ENCODE measurements around the gene ADAMTS9. TPM values are rescaled to one million over a fixed set of nuclear protein-coding genes. Genes with fewer than 3 reads are reported as not detected.

ADAMTS9 gene
- polyA plus RNA-seq, 2 of the 4 experiments (the other 2 are of a cell fraction): 0.34 to 1.1 TPM

DNA sequence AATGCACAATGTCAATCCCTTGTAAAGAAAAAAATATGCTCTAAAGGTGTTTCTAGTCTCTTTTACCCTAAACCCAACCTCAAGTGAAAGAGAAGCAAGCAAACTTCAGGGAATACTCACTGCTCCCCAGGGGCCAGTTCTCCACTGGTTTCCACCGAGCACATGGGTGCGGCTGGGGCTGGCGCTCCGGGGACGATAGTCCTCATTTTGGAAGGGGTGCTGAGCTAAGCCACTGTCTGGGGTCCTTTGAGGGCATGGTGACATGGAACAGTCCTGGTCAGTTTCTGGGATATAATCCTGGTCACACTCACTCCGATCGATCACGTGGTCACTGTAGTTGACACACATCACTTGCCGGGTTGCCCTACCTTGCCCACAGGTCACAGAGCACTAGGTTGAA, 86.0 kb downstream of the ADAMTS9 start (continued):
- no peak for TF ChIP-seq PHF8 (IDR thresholded peaks at IDR 0.05; ENCODE audit: borderline replicate concordance, low read depth)

DNA sequence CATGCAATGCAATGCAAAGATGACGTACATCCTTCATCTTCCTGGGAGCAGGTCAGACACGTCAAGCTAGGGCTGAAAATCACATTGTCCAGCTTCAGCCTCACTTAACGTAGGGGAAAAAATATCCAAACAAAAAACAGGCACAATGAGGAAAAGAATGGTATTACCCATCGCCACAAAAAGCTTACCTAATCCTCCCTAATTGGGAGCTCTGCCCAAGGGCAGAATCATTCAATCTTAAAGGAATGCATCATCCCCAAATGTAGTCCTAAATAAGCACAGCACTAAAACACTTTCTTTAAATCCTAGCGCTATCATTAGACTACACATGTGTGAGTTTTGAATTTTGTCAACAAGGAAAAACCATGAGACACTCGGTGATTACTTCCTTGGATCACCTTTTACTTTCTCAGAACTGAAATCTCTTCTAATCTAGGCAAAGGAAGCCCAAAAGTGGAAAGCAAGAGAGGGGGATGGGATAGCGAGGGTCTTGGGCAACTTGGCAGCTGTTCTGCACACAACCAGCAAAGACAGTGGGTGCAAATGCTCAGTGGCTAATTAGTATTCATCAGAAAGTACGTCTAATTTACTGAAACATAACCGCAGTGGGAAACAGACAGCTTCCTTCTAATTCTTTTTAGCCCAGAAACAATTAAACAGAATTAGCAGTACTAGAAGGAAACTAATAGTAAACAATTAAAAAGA, 87.4 kb downstream of the ADAMTS9 start:
- no peak overlapping the region for H3K4me3 ChIP-seq
- POLR2A ChIA-PET: no interaction called here
- no peak overlapping the region for H3K4me2 ChIP-seq
- ATAC-seq (no peak), DNase-seq (ENCODE audit: low read depth in 1 of 2, low spot score in 1 of 2) (no peak), FAIRE-seq (no peak)
- H3K4me1 ChIP-seq: no peaks in the 10 kb centered on the region
- no peak overlapping the region for H3K27ac ChIP-seq
- TF ChIP-seq CEBPB (IDR thresholded peaks at IDR 0.05) (no peak), HDAC2 (IDR thresholded peaks at IDR 0.05) (no peak), NFE2L2 (conservative IDR thresholded peaks at IDR 0.05; ENCODE audit: low read length) (no peak), POLR2AphosphoS2 (conservative IDR thresholded peaks at IDR 0.05; ENCODE audit: low read length) (no peak)
- TF ChIP-seq, protein P1, sequence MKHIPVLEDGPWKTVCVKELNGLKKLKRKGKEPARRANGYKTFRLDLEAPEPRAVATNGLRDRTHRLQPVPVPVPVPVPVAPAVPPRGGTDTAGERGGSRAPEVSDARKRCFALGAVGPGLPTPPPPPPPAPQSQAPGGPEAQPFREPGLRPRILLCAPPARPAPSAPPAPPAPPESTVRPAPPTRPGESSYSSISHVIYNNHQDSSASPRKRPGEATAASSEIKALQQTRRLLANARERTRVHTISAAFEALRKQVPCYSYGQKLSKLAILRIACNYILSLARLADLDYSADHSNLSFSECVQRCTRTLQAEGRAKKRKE (CRISPR knock-in tag; IDR thresholded peaks at IDR 0.05; ENCODE audit: low read depth): no peak
- TF ChIP-seq, protein P2, sequence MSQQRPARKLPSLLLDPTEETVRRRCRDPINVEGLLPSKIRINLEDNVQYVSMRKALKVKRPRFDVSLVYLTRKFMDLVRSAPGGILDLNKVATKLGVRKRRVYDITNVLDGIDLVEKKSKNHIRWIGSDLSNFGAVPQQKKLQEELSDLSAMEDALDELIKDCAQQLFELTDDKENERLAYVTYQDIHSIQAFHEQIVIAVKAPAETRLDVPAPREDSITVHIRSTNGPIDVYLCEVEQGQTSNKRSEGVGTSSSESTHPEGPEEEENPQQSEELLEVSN (IDR thresholded peaks at IDR 0.05; ENCODE audit: borderline replicate concordance, low read depth): no peak
- TF ChIP-seq, protein P3, sequence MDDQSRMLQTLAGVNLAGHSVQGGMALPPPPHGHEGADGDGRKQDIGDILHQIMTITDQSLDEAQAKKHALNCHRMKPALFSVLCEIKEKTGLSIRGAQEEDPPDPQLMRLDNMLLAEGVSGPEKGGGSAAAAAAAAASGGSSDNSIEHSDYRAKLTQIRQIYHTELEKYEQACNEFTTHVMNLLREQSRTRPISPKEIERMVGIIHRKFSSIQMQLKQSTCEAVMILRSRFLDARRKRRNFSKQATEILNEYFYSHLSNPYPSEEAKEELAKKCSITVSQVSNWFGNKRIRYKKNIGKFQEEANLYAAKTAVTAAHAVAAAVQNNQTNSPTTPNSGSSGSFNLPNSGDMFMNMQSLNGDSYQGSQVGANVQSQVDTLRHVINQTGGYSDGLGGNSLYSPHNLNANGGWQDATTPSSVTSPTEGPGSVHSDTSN (IDR thresholded peaks at IDR 0.05): no peak
- TF ChIP-seq, protein P4, sequence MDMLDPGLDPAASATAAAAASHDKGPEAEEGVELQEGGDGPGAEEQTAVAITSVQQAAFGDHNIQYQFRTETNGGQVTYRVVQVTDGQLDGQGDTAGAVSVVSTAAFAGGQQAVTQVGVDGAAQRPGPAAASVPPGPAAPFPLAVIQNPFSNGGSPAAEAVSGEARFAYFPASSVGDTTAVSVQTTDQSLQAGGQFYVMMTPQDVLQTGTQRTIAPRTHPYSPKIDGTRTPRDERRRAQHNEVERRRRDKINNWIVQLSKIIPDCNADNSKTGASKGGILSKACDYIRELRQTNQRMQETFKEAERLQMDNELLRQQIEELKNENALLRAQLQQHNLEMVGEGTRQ (IDR thresholded peaks at IDR 0.05): no peak
- no peaks in the 10 kb centered on the region for H3K9me3 ChIP-seq
- WGBS (ENCODE audit: missing lambda C conversion rate): 34% methylated on average over 9 of the region's 9 CpGs
- CTCF ChIA-PET: no interaction called here

DNA sequence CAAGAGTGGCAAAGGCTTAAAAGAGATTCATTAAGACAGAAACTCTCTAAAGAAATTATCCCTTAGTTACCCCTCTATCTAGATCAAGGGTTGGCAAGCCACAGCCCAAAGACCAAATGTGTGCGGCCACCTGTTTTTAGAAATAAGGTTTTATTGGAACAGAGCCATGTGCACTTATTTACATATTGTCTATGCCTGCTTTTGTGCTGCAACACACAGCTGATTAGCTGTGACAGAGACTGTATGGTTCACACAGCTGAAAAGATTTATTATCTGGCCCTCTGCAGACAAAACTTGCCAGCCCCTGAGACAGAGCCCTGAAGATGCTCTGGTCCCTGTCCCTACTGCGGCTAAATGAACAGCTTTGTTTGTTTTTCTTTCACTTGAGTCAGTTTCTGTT, 88.1 kb downstream of the ADAMTS9 start:
- no peak for ATAC-seq
- WGBS (ENCODE audit: missing lambda C conversion rate): 61% methylated on average over 2 of the region's 2 CpGs
- DNase-seq (ENCODE audit: low read depth in 1 of 2, low spot score in 1 of 2): no peak
- no peak for FAIRE-seq
- TF ChIP-seq, protein P5, sequence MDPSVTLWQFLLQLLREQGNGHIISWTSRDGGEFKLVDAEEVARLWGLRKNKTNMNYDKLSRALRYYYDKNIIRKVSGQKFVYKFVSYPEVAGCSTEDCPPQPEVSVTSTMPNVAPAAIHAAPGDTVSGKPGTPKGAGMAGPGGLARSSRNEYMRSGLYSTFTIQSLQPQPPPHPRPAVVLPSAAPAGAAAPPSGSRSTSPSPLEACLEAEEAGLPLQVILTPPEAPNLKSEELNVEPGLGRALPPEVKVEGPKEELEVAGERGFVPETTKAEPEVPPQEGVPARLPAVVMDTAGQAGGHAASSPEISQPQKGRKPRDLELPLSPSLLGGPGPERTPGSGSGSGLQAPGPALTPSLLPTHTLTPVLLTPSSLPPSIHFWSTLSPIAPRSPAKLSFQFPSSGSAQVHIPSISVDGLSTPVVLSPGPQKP (IDR thresholded peaks at IDR 0.05; ENCODE audit: low read depth, low read length): no peak
- TF ChIP-seq ZC3H11A (IDR thresholded peaks at IDR 0.05): no peak
- no peak for TF ChIP-seq MYC (IDR thresholded peaks at IDR 0.05; ENCODE audit: borderline replicate concordance, low read length)
- TF ChIP-seq, protein P6, sequence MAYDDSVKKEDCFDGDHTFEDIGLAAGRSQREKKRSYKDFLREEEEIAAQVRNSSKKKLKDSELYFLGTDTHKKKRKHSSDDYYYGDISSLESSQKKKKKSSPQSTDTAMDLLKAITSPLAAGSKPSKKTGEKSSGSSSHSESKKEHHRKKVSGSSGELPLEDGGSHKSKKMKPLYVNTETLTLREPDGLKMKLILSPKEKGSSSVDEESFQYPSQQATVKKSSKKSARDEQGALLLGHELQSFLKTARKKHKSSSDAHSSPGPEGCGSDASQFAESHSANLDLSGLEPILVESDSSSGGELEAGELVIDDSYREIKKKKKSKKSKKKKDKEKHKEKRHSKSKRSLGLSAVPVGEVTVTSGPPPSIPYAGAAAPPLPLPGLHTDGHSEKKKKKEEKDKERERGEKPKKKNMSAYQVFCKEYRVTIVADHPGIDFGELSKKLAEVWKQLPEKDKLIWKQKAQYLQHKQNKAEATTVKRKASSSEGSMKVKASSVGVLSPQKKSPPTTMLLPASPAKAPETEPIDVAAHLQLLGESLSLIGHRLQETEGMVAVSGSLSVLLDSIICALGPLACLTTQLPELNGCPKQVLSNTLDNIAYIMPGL (CRISPR knock-in tag; IDR thresholded peaks at IDR 0.05; ENCODE audit: borderline replicate concordance): no peak
- TF ChIP-seq KDM5A (IDR thresholded peaks at IDR 0.05): no peak
- TF ChIP-seq NPAS2 (CRISPR knock-in tag; IDR thresholded peaks at IDR 0.05; ENCODE audit: borderline replicate concordance): no peak
- TF ChIP-seq KDM1A (IDR thresholded peaks at IDR 0.05; ENCODE audit: low read depth): no peak
- TF ChIP-seq RNF2 (IDR thresholded peaks at IDR 0.05; ENCODE audit: borderline replicate concordance, low read depth): no peak
- TF ChIP-seq, protein P7, sequence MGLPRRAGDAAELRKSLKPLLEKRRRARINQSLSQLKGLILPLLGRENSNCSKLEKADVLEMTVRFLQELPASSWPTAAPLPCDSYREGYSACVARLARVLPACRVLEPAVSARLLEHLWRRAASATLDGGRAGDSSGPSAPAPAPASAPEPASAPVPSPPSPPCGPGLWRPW (IDR thresholded peaks at IDR 0.05): no peak
- no peak for TF ChIP-seq SMC3 (IDR thresholded peaks at IDR 0.05)
- TF ChIP-seq MAFK (IDR thresholded peaks at IDR 0.05; ENCODE audit: partially characterized antibody): no peak
- no peak for TF ChIP-seq ESRRA (IDR thresholded peaks at IDR 0.05; ENCODE audit: borderline replicate concordance, low read length)
- TF ChIP-seq CBX2 (IDR thresholded peaks at IDR 0.05; ENCODE audit: borderline replicate concordance, low read depth): no peak
- TF ChIP-seq FOXS1 (CRISPR knock-in tag; IDR thresholded peaks at IDR 0.05): no peak
- no peak overlapping the region for H3K27ac ChIP-seq
- ChIA-PET POLR2A (no interaction called here), CTCF (no interaction called here)
- H3K4me1 ChIP-seq: no peaks in the 10 kb centered on the region
- H3K9me3 ChIP-seq: no peaks in the 10 kb centered on the region
- H3K4me2 ChIP-seq: no peak overlapping the region
- no peak overlapping the region for H3K4me3 ChIP-seq
